Measurements from ENCODE around the gene CSK. TPM values are rescaled to one million over a fixed set of nuclear protein-coding genes. Genes with fewer than 3 reads are reported as not detected.

Gene CSK
- total and polyA plus RNA-seq, 2 of the 8 experiments (the other 6 are each of a cell fraction or from before 2014, with no cell fraction given), result 13.7 to 50.2 TPM

- H3K56ac ChIP-seq (replicated peaks; ENCODE audit: insufficient read length, low read depth, low read length), result no peak overlapping the region
- no peak overlapping the region for H2BK20ac ChIP-seq (ENCODE audit: low read length)
- TF ChIP-seq HDAC6 (IDR thresholded peaks at IDR 0.05; ENCODE audit: low read depth, low read length) (no peak), SIN3A (conservative IDR thresholded peaks at IDR 0.05 in 1 of 2, IDR thresholded peaks at IDR 0.05 in 1 of 2; ENCODE audit: low read depth in 1 of 2, low read length in 2 of 2) (no peak), ATF2 (IDR thresholded peaks at IDR 0.05; ENCODE audit: low read length) (no peak), SAP30 (IDR thresholded peaks at IDR 0.05; ENCODE audit: insufficient read depth, insufficient replicate concordance, low read length) (no peak), EP300 (IDR thresholded peaks at IDR 0.05; ENCODE audit: borderline replicate concordance in 1 of 2, low read depth in 2 of 2, low read length in 2 of 2) (no peak), SUZ12 (IDR thresholded peaks at IDR 0.05; ENCODE audit: low read length) (no peak)
- no peak overlapping the region for H4K5ac ChIP-seq (ENCODE audit: insufficient read length, low read depth, low read length)
- peaks cover 0 to 2% (median 1%) of the 10 kb centered on the region in 4 experiments; a peak in 2 of 7 replicates for H3K4me1 ChIP-seq (replicated peaks in 1 of 4; ENCODE audit: control insufficient read depth in 3 of 4, insufficient read depth in 4 of 4, low read length in 3 of 4)
- H2BK120ac ChIP-seq (replicated peaks; ENCODE audit: low read depth, low read length), result no peak overlapping the region
- H3K4me2 ChIP-seq (ENCODE audit: insufficient read depth in 1 of 2, low read depth in 2 of 2, low read length in 2 of 2), result no peak overlapping the region
- H4K20me1 ChIP-seq (replicated peaks in 1 of 2; ENCODE audit: control insufficient read depth in 1 of 2, insufficient read depth in 2 of 2, low read length in 2 of 2), result no peaks in the 10 kb centered on the region
- no peak overlapping the region for H3K27ac ChIP-seq (ENCODE audit: low read depth, low read length)
- no peak overlapping the region for H2BK5ac ChIP-seq (ENCODE audit: low read depth, low read length)
- H3K4me3 ChIP-seq (ENCODE audit: extremely low read depth in 1 of 4, insufficient read depth in 2 of 4, low read depth in 3 of 4, low read length in 4 of 4), result no peak overlapping the region
- no peaks in the 10 kb centered on the region for H3K79me1 ChIP-seq (ENCODE audit: low read depth, low read length)
- DNase-seq (ENCODE audit: low read depth in 1 of 2, low spot score in 2 of 2), result no peak
- H4K8ac ChIP-seq (ENCODE audit: extremely low read depth, insufficient read depth, low read length), result no peak overlapping the region
- no peak overlapping the region for H2BK15ac ChIP-seq (ENCODE audit: low read length)
- POLR2A ChIA-PET (ENCODE audit: partially characterized antibody), result interaction anchor here (0.6 to 1.7 kb wide), 6 partner anchors 11 to 1090 kb away, joined by 3 to 4 read pairs (median 4); no protein-coding TSS in a partner anchor
- CTCF ChIA-PET (ENCODE audit: partially characterized antibody), result interaction anchor here (0.6 to 10.2 kb wide), 16 partner anchors 7 to 217 kb away, joined by 3 to 113 read pairs (median 6); no protein-coding TSS in a partner anchor
- no peak overlapping the region for H3K18ac ChIP-seq (ENCODE audit: extremely low read depth, low read length)
- no peak overlapping the region for H3K23ac ChIP-seq (ENCODE audit: insufficient read length)
- no peak overlapping the region for H3K9ac ChIP-seq (replicated peaks in 1 of 4; ENCODE audit: extremely low read depth in 1 of 4, low read depth in 3 of 4, low read length in 3 of 4)
- peaks cover 0 to 8% (median 0%) of the 10 kb centered on the region in 4 experiments; a peak in 1 of 8 replicates for H3K36me3 ChIP-seq (ENCODE audit: control insufficient read depth in 2 of 4, insufficient read depth in 4 of 4, low read length in 3 of 4)
- no peaks in the 10 kb centered on the region for H3K23me2 ChIP-seq (ENCODE audit: low read depth, low read length)
- no peak for FAIRE-seq
- no peak overlapping the region for H3K14ac ChIP-seq (ENCODE audit: insufficient read length)
- H2AFZ ChIP-seq (ENCODE audit: low read length), result no peak overlapping the region
- no peaks in the 10 kb centered on the region for H3K9me3 ChIP-seq (ENCODE audit: insufficient read depth in 2 of 2, low read depth in 1 of 2, low read length in 1 of 2)
- no peak overlapping the region for H4K91ac ChIP-seq (replicated peaks; ENCODE audit: insufficient read length, low read length)
- H3K79me2 ChIP-seq (ENCODE audit: control insufficient read depth in 1 of 2, insufficient read depth in 2 of 2, low read length in 2 of 2), result no peaks in the 10 kb centered on the region
- H3K4ac ChIP-seq (replicated peaks; ENCODE audit: insufficient read length, low read depth, low read length), result no peak overlapping the region
- H3K27me3 ChIP-seq (replicated peaks in 1 of 4; ENCODE audit: control insufficient read depth in 3 of 4, extremely low read depth in 1 of 4, insufficient read depth in 3 of 4, low read length in 3 of 4), result no peaks in the 10 kb centered on the region
- H2AK5ac ChIP-seq (ENCODE audit: low read depth, low read length), result no peak overlapping the region
- 81% methylated on average over 5 of the region's 5 CpGs; no CpG with 5 or more reads in 1 of the 2 experiments for WGBS, 2 experiments (ENCODE audit: extremely low coverage in 1 of 2, insufficient coverage in 1 of 2, insufficient read length in 1 of 2, insufficient replicate concordance in 2 of 2, low coverage in 1 of 2, low lambda C conversion rate in 2 of 2, missing lambda C conversion rate in 1 of 2)
- no peak overlapping the region for H2BK12ac ChIP-seq (ENCODE audit: low read depth, low read length)
Observed at GRCh38 chr15:74807282-74807681, 25.4 kb downstream of the CSK start.
